NOMO-1 (cell line): ENCODE measurements around the gene CARD11.
A peak's percentile ranks its signal among the peaks of the same experiment; 100 is the strongest.

Source experiments
- DNase-seq, 2 experiments: peaks; one replicate each; lab custom pipeline; 2025; ENCODE audit not compliant: unreplicated experiment in 2 of 2; lab: John Stamatoyannopoulos, UW

Gene CARD11

GRCh38 chr7:2883101-2883500 is 160.6 kb downstream of the CARD11 start:
- no peak for DNase-seq

- no peak for DNase-seq
Observed at GRCh38 chr7:2882111-2882510, 161.6 kb downstream of the CARD11 start.

GRCh38 chr7:2880874-2881533 is 162.7 kb downstream of the CARD11 start:
- DNase-seq, result no peak

GRCh38 chr7:2880051-2880450 is 163.6 kb downstream of the CARD11 start:
- no peak for DNase-seq

- no peak for DNase-seq
Observed at GRCh38 chr7:2879354-2879753, 164.3 kb downstream of the CARD11 start.

GRCh38 chr7:2878306-2878705 is 165.4 kb downstream of the CARD11 start:
- DNase-seq, result no peak

- DNase-seq, result no peak
Observed at GRCh38 chr7:2876031-2876731, 167.5 kb downstream of the CARD11 start.

- DNase-seq, result no peak
Observed at GRCh38 chr7:2873686-2874551, 169.7 kb downstream of the CARD11 start.

- DNase-seq, result no peak
Observed at GRCh38 chr7:2873146-2873545, 170.5 kb downstream of the CARD11 start.

GRCh38 chr7:2872296-2872874 is 171.3 kb downstream of the CARD11 start:
- DNase-seq, result no peak

- peak; percentile 17 to 76 for DNase-seq
Observed at GRCh38 chr7:2870471-2870931, 173.2 kb downstream of the CARD11 start.

- no peak for DNase-seq
Observed at GRCh38 chr7:2869981-2870380, 173.7 kb downstream of the CARD11 start.

- DNase-seq, result no peak
Observed at GRCh38 chr7:2866601-2867000, 177.1 kb downstream of the CARD11 start.

- DNase-seq, result peak; percentile 18 to 27
Observed at GRCh38 chr7:2864999-2865670, 178.5 kb downstream of the CARD11 start.

- no peak for DNase-seq
Observed at GRCh38 chr7:2864204-2864985, 179.3 kb downstream of the CARD11 start.

GRCh38 chr7:2863461-2864066 is 180.1 kb downstream of the CARD11 start:
- peak; percentile 93 to 98 for DNase-seq

GRCh38 chr7:2862831-2863361 is 180.8 kb downstream of the CARD11 start:
- DNase-seq, result no peak

- DNase-seq, result no peak
Observed at GRCh38 chr7:2861509-2861908, 182.2 kb downstream of the CARD11 start.

- no peak for DNase-seq
Observed at GRCh38 chr7:2860627-2861133, 183.0 kb downstream of the CARD11 start.
